ENCODE measurements around the gene NELL1.

GRCh38 chr11:20623252-20623651 lies 46.1 kb upstream of the NELL1 start:
- TF ChIP-seq CTCF (conservative IDR thresholded peaks at IDR 0.05 in 1 of 2, IDR thresholded peaks at IDR 0.05 in 1 of 2; ENCODE audit: low read depth in 1 of 2, low read length in 2 of 2) (no peak), EZH2 (IDR thresholded peaks at IDR 0.05; ENCODE audit: low read length, missing control alignments) (no peak)
